SK-N-SH (cell line): ENCODE measurements around the gene NME3.

Experiments
- CHD2 ChIP-seq: fragments of 150-350 bp; IDR thresholded peaks from 2 replicates; pipeline ENCODE4 v1.6.1; 2018; ENCODE audit warnings: low read length; ENCODE audit not compliant: partially characterized antibody
- CTCF ChIP-seq: fragments of 200-600 bp; sonication (generic); IDR thresholded peaks from 2 replicates; pipeline ENCODE4 v1.6.1; 2017; ENCODE audit warnings: antibody characterized with exemption, mild to moderate bottlenecking, moderate library complexity
- EP300 ChIP-seq, 2 experiments: IDR thresholded peaks; 2 replicates each; pipeline versions ENCODE4 v1.4.0 to v1.6.1; 2012; ENCODE audit warnings: borderline replicate concordance in 1 of 2, low read depth in 1 of 2, low read length in 1 of 2
- FOSL2 ChIP-seq: IDR thresholded peaks from 2 replicates; pipeline ENCODE4 v1.4.0; 2012; ENCODE audit warnings: low read depth, mild to moderate bottlenecking, moderate library complexity, borderline replicate concordance
- MAX ChIP-seq: IDR thresholded peaks from 2 replicates; pipeline ENCODE4 v1.4.0; 2012; ENCODE audit warnings: low read depth
- NFIC ChIP-seq: IDR thresholded peaks from 2 replicates; pipeline ENCODE4 v1.4.0; 2012; ENCODE audit warnings: borderline replicate concordance
- NRF1 ChIP-seq: IDR thresholded peaks from 2 replicates; pipeline ENCODE4 v1.6.1; 2012; ENCODE audit warnings: low read depth, mild to moderate bottlenecking, low read length
- POLR2AphosphoS5 ChIP-seq: IDR thresholded peaks from 2 replicates; pipeline ENCODE4 v1.6.1; 2012; ENCODE audit warnings: low read depth, low read length
- REST ChIP-seq: IDR thresholded peaks from 2 replicates; pipeline ENCODE4 v1.6.1; 2012; ENCODE audit warnings: mild to moderate bottlenecking, low read depth, low read length, moderate library complexity
- TAF1 ChIP-seq: IDR thresholded peaks from 2 replicates; pipeline ENCODE4 v1.6.1; 2012; ENCODE audit warnings: low read depth, mild to moderate bottlenecking, low read length, moderate library complexity, borderline replicate concordance
- TF ChIP-seq, protein P1 (sequence below): fragments of 150-350 bp; IDR thresholded peaks from 2 replicates; pipeline ENCODE4 v1.6.1; 2017; ENCODE audit warnings: antibody characterized with exemption, low read length, low read depth, borderline replicate concordance

GRCh38 chr16:1766701-1767100 lies 4.6 kb downstream of the NME3 start:
- TF ChIP-seq, protein P1, sequence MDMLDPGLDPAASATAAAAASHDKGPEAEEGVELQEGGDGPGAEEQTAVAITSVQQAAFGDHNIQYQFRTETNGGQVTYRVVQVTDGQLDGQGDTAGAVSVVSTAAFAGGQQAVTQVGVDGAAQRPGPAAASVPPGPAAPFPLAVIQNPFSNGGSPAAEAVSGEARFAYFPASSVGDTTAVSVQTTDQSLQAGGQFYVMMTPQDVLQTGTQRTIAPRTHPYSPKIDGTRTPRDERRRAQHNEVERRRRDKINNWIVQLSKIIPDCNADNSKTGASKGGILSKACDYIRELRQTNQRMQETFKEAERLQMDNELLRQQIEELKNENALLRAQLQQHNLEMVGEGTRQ: no peak
- no peak for TF ChIP-seq FOSL2
- no peak for TF ChIP-seq CHD2
- no peak for TF ChIP-seq CTCF
- no peak for TF ChIP-seq TAF1
- TF ChIP-seq POLR2AphosphoS5: no peak
- TF ChIP-seq NFIC: no peak
- TF ChIP-seq MAX: no peak
- no peak for TF ChIP-seq EP300 (IDR thresholded peaks at IDR 0.05; ENCODE audit: borderline replicate concordance in 1 of 2, low read depth in 1 of 2, low read length in 1 of 2)
- TF ChIP-seq REST: no peak
- TF ChIP-seq NRF1: no peak
